Iris pigment epithelial cell (primary cell): Measurements from ENCODE around the gene RET.
A peak's percentile ranks its signal among the peaks of the same experiment; 100 is the strongest.

Experiments
- DNase-seq: peaks from one replicate; pipeline ENCODE4 v3.0.0-alpha.2; 2011; ENCODE audit warnings: low read depth

The RET gene

DNA sequence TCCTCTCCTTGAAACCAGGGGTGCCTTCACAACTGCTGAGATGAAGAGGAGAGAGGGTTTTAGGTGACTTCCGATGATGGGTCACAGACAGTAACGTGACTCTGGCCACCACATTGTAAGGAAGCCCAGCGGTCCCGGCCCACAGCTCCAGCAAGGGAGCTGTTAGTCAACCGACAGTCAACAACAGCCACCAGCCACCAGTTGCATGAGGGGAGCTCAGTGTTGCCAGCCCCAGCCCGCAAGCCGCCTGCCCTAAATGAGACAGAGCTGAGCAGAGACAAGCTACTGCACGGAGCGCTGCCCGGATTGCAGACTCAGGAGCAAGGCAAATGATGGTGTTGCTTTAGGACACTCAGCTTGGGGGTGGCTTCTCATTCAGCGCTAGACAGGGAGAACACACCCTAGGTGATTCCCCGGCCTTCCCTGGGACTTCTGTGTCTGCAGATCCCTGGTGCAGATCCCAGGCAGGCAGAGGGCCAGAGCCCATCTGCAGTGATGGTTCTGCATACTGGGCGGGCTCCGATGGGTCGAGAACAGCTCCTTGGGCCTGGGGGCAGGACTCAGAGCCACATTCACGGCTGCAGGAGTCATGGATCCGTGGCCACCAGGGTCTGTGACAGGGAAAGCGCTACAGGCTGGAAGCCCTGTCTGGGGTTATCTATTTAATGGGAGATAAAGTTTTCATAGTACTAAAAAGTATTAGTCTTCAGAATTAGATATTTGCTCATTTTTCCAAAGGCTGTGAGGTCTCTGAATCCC lies 14.3 kb upstream of the RET start:
- no peak for DNase-seq

GRCh38 chr10:43064331-43065075 lies 12.4 kb upstream of the RET start:
- no peak for DNase-seq

DNA sequence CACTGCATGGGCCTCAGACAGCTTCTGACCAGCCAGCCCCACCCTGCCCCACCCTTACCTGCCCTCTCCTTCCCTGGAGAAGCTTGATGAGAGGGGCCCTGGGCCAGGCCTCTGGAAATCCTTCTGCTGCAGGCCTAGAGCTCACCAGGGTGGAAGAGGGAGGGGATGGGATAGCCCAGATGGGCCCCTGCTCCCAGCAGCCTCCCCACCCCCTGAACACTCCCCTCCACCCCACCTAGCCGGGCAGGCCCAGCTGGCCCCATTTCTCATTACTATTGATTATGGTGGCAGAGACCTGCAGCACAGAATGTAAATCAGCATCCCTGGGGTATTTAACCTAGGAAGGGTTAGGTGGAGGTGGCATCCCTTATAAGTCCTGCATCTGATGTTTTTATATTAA lies 11.6 kb upstream of the RET start:
- no peak for DNase-seq

- DNase-seq, result no peak
Measured at GRCh38 chr10:43065761-43066160, 11.1 kb upstream of the RET start.

DNA sequence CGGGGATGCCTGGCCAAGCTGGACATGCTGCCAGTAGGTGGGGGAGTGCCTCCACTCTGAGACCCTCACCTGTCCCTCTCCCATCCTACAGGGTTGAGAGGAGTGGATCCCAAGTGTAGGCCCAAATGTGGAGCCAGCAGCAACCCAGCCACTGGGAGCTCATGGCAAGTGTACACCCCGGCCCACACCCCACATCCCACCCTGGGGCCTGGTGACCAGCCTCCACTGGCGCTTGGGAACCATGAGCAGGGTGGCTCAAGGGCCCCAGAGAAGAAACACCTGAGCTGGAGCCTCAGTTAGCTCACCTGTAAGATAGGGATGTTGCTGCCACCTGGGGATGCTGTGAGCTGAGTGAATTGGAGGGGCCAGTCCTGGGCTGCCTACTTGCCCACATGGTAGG lies 10.4 kb upstream of the RET start:
- DNase-seq, result no peak

GRCh38 chr10:43067391-43068135 lies 9.3 kb upstream of the RET start:
- no peak for DNase-seq

DNA sequence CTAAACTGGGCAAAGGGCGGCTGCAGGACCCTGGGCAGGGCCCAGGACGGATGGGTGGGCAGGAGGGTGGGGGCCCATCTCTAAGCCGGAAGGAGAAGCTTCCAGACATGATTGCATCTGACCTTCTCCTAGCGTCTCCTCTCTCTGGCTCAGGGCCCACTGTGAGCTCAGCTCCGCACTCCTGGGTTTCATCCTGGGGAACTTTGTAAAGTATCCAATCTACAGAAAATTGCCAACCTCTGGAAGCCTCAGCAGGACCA lies 8.8 kb upstream of the RET start:
- no peak for DNase-seq

GRCh38 chr10:43068471-43069210 lies 8.2 kb upstream of the RET start:
- no peak for DNase-seq

GRCh38 chr10:43069211-43069515 lies 7.7 kb upstream of the RET start:
- DNase-seq, result no peak

GRCh38 chr10:43069579-43069978 lies 7.3 kb upstream of the RET start:
- DNase-seq, result no peak

DNA sequence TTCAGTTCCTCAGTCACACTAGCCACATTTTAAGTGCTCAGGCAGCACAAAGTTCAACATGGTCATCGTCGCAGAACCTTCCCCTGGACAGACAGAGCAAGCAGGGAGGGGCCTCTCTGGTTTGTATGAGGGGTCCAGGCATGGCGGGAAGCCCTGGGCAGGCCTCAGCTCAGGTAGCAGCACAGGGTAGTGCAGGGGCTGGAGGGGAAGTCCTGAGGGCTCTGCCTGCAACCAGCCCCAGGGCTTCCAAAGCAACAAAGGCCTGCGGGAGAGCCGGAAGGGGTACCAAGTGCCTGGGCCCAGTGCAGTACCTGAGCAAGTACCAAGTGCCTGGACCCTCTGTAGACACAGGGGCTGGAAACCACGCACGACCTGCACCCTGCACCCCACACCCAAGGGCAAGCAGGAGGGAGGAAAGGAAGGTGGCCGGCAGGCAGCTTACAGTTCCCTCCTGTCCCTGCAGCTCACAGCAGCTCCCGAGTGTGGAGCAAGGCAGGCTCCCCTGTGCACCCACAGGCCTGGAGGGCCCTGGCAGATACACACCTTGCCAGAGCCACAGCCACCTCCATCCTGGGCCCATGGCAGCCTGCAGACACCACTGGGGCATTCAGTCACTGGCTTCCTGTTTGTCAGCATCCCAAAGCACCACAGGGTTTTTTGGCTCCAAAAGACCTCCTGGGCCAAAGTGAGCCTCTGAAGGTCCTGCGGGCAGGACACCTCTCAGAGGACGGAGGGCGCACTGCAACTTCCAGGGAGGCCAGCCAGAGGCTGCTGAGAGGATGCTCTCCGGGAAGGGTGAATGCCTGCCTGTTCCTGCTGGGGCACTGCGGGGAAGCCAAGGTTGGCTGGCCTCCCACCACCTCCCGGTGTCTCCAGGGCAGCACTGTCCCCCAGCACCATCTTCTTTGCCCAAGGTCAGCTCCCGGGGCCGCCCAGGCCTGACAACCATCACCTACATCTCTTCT lies 6.5 kb upstream of the RET start:
- no peak for DNase-seq

- DNase-seq, result no peak
Measured at GRCh38 chr10:43071865-43072650, 4.8 kb upstream of the RET start.

DNA sequence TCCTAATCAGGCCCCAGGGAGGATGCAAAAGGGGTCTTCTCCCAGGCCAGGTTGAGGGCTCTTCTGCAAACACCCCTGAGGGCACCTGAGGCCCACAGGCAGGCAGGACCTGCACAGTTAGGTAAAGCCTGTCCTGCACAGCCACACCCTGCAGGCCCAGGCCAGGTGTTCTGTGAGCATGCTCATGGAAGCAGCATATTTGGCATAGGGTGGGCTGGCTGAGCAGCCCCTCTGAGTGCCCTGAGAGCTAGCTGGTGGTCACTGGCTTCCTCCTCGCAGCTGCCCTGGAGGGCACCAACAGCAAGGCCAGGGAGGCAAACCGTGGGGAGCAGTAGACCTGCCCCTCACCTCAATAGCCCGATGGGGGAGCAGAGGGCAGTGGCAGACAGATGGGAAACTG lies 3.7 kb upstream of the RET start:
- no peak for DNase-seq

DNA sequence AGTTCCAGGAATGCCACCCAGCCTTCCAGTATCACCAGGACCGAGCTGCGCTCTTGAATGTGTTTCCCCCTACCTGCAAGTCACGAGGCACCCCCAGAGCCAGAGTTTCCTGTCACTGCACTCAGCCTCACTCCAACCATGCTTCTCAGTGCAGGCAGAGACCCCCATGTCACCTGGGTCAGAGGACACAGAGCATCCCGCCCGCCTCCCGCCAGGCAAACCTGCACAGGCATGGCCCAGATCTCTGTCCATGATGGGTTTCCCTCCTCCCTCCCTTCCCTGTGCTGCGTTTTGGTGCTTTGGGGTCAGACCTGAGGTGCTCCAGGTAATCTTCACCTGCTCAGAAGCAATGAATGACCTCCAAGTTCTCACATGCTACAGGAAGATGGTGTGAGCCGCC lies 3.1 kb upstream of the RET start:
- no peak for DNase-seq

DNA sequence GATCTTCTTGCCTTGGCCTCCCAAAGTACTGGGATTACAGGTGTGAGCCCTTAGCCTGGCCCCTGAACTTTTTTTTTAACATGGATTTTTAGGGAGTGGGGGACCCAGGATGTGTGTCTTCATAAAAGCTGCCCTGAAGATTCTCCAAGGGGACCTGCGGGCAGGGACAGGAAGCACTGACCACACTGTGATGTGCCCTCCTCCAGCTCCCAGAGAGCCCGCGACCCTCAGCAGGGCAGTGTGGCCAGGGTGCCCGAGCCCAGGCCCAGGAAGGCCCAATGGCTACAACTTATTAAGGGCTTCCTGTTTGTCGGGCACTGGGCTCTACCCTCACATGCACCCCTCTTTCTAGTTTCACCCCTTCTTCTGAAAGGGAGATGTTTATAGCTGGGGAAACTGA lies 2.5 kb upstream of the RET start:
- DNase-seq, result no peak

GRCh38 chr10:43074827-43075611 lies 1.9 kb upstream of the RET start:
- no peak for DNase-seq

- DNase-seq, result peak; percentile 11
Measured at GRCh38 chr10:43075612-43076003, 1.3 kb upstream of the RET start.

GRCh38 chr10:43076311-43076875 lies 476 bp upstream of the RET start:
- DNase-seq, result peak; percentile 23

- DNase-seq, result peak; percentile 18
Measured at GRCh38 chr10:43077421-43078171, 727 bp downstream of the RET start.
